Endothelial cell of hepatic sinusoid (primary cell): Measurements from ENCODE around the gene AP1G1.
"Not testable (repeated sequence)": the region's sequence is repeated elsewhere in the genome, so short reads cannot be mapped to it uniquely, and the experiment has no call there.

Experiments
- in situ Hi-C: cut with HindIII; loops from 2 replicates; pipeline ENCODE4 v1.10.0; 2017; ENCODE audit warnings: low sequenced_read_pairs

The AP1G1 gene

GRCh38 chr16:71808593-71809459 is at the start of gene AP1G1:
Gene AP1G1 (minus strand): TSS chr16:71808834. CDS start chr16:71789479, 19,355 bp downstream.
- in situ Hi-C loops, result no loop called here

GRCh38 chr16:71855937-71856662 is 47.5 kb upstream of the AP1G1 start:
- in situ Hi-C loops, result no loop called here

GRCh38 chr16:71854369-71854948 is 45.8 kb upstream of the AP1G1 start:
- in situ Hi-C loops, result no loop called here

- in situ Hi-C loops, result no loop called here
Measured at GRCh38 chr16:71853413-71853812, 44.8 kb upstream of the AP1G1 start.

- in situ Hi-C loops, result no loop called here
Measured at GRCh38 chr16:71852561-71852960, 43.9 kb upstream of the AP1G1 start.

- in situ Hi-C loops, result no loop called here
Measured at GRCh38 chr16:71852158-71852557, 43.5 kb upstream of the AP1G1 start.

- in situ Hi-C loops, result no loop called here
Measured at GRCh38 chr16:71851746-71852145, 43.1 kb upstream of the AP1G1 start.

- in situ Hi-C loops, result no loop called here
Measured at GRCh38 chr16:71848622-71849021, 40.0 kb upstream of the AP1G1 start.

GRCh38 chr16:71847096-71847495 is 38.5 kb upstream of the AP1G1 start:
- in situ Hi-C loops, result no loop called here

- in situ Hi-C loops, result no loop called here
Measured at GRCh38 chr16:71846431-71846830, 37.8 kb upstream of the AP1G1 start.

- in situ Hi-C loops, result no loop called here
Measured at GRCh38 chr16:71845639-71846430, 37.2 kb upstream of the AP1G1 start, which contains the start of gene ATXN1L. Gene ATXN1L (plus strand): TSS chr16:71845976. CDS start chr16:71849741, 3,765 bp downstream.

GRCh38 chr16:71843572-71843971 is 34.9 kb upstream of the AP1G1 start:
- in situ Hi-C loops, result no loop called here

- in situ Hi-C loops, result no loop called here
Measured at GRCh38 chr16:71840052-71840451, 31.4 kb upstream of the AP1G1 start.

- in situ Hi-C loops, result no loop called here
Measured at GRCh38 chr16:71837150-71837549, 28.5 kb upstream of the AP1G1 start.

GRCh38 chr16:71834291-71834690 is 25.7 kb upstream of the AP1G1 start:
- in situ Hi-C loops, result loop anchor here (5.0 kb wide), 1 partner anchor 98 kb away; no protein-coding TSS in a partner anchor

GRCh38 chr16:71832112-71832511 is 23.5 kb upstream of the AP1G1 start:
- in situ Hi-C loops, result loop anchor here (5.0 kb wide), 1 partner anchor 100 kb away; no protein-coding TSS in a partner anchor

- in situ Hi-C loops, result loop anchor here (5.0 kb wide), 1 partner anchor 101 kb away; no protein-coding TSS in a partner anchor
Measured at GRCh38 chr16:71831698-71832097, 23.1 kb upstream of the AP1G1 start.

- in situ Hi-C loops, result loop anchor here (5.0 kb wide), 1 partner anchor 102 kb away; no protein-coding TSS in a partner anchor
Measured at GRCh38 chr16:71830359-71830758, 21.7 kb upstream of the AP1G1 start.

- in situ Hi-C loops, result loop anchor here (5.0 kb wide), 3 partner anchors 39 to 89 kb away; no protein-coding TSS in a partner anchor
Measured at GRCh38 chr16:71826533-71827017, 17.9 kb upstream of the AP1G1 start.

- in situ Hi-C loops, result not testable (repeated sequence)
Measured at GRCh38 chr16:71817155-71817500, 8.5 kb upstream of the AP1G1 start.
